Transverse colon (tissue), 4 donors: Measurements from ENCODE around the gene HMG20A. TPM values are rescaled to one million over a fixed set of nuclear protein-coding genes. Genes with fewer than 3 reads are reported as not detected.

Experiments
- DNase-seq: peaks from one replicate; pipeline ENCODE4 v3.0.0-alpha.2; 2019
- H3K27ac ChIP-seq, 4 donors: fragments of 200-600 bp; sonication (generic); 2 replicates each; pipeline ENCODE4 v1.5.1; 2016 to 2018; ENCODE audit warnings: inconsistent platforms in 4 of 4
- H3K27me3 ChIP-seq: fragments of 200-600 bp; sonication (generic); 2 replicates; pipeline ENCODE4 v1.5.1; 2017; ENCODE audit warnings: inconsistent platforms
- H3K36me3 ChIP-seq, 4 donors: fragments of 200-600 bp; sonication (generic); 2 replicates each; pipeline ENCODE4 v1.5.1; 2017 to 2019; ENCODE audit warnings: inconsistent platforms in 4 of 4
- H3K4me1 ChIP-seq, 4 donors: fragments of 200-600 bp; sonication (generic); 2 replicates each; pipeline ENCODE4 v1.5.1; 2017 to 2020; ENCODE audit warnings: inconsistent platforms in 4 of 4
- H3K4me3 ChIP-seq, 4 donors: fragments of 200-600 bp; sonication (generic); 1 replicate in 1 of 4; 2 replicates in 3 of 4; pipeline versions ENCODE4 v1.5.1 to v1.6.1; 2017 to 2019; ENCODE audit warnings: inconsistent platforms in 4 of 4
- H3K9me3 ChIP-seq, 2 donors: fragments of 200-600 bp; sonication (generic); 2 replicates each; pipeline ENCODE4 v1.5.1; 2017 to 2019; ENCODE audit warnings: inconsistent platforms in 2 of 2
- CTCF ChIP-seq, 5 experiments: fragments of 200-600 bp in 3 of 5; fragments of 450-650 bp in 2 of 5; sonication (generic) in 3 of 5; IDR thresholded peaks; 1 replicate in 2 of 5; 2 replicates in 3 of 5; pipeline ENCODE4 v1.5.1; 2016 to 2017; ENCODE audit warnings: antibody characterized with exemption in 5 of 5, inconsistent platforms in 3 of 5, mild to moderate bottlenecking in 2 of 5, moderate library complexity in 1 of 5
- EP300 ChIP-seq: sonication (generic); formaldehyde crosslinking; IDR thresholded peaks from one replicate; pipeline ENCODE4 v1.6.1; 2017; ENCODE audit warnings: antibody characterized with exemption, low read depth
- POLR2A ChIP-seq: fragments of 450-650 bp; IDR thresholded peaks from one replicate; pipeline ENCODE4 v1.6.1; 2016; ENCODE audit warnings: antibody characterized with exemption, mild to moderate bottlenecking, moderate library complexity
- POLR2AphosphoS5 ChIP-seq, 3 donors: sonication (generic); formaldehyde crosslinking; IDR thresholded peaks; one replicate each; pipeline ENCODE4 v1.6.1; 2016; ENCODE audit warnings: antibody characterized with exemption in 3 of 3
- WGBS, 2 donors: methylation state at CpG; one replicate each; pipeline ENCODE4 v1.1.5; 2018; ENCODE audit warnings: low coverage in 1 of 2; 5-methylcytosine and 5-hydroxymethylcytosine counted together
- in situ Hi-C, 4 donors: fragments of 200-750 bp; cut with MboI; loops; one replicate each; pipeline versions ENCODE4 v1.15.0 to v1.15.1; 2017; ENCODE audit warnings: low sequenced_read_pairs in 3 of 4, low pct_ligation_motif_present in 1 of 4, low pct_unique_long_range_greater_than_20kb in 1 of 4
- intact Hi-C: fragments of 100-400 bp; cut with DNase I; formaldehyde crosslinking; loops from one replicate; pipeline ENCODE4 v1.15.1; 2023; ENCODE audit warnings: low total_unique reads
- total RNA-seq, 4 donors: library from RNA; depleted of rRNA; stranded (reverse); fragments of >200 nt; gene quantifications; one replicate each; pipeline ENCODE4 v1.1.0, GENCODE V29; 2016

HMG20A gene
- total RNA-seq, 4 donors from 2014 or later = 27.5 to 51.1 (median 37.0) TPM

GRCh38 chr15:77504871-77505270 lies 84.2 kb downstream of the HMG20A start:
- Histone ChIP-seq H3K4me3 (no peak overlapping the region), H3K27ac (no peak overlapping the region), H3K27me3 (no peaks in the 10 kb centered on the region), H3K36me3 (no peaks in the 10 kb centered on the region), H3K4me1 (peaks cover 4 to 33% (median 29%) of the 10 kb centered on the region in 4 donors), H3K9me3 (no peaks in the 10 kb centered on the region)
- no peak for DNase-seq
- WGBS, 2 donors = 90% methylated on average over 6 of the region's 6 CpGs; no CpG with 5 or more reads in 1 of the 2 donors
- in situ Hi-C loops (no loop called here), intact Hi-C loops (loop anchor here (10.0 kb wide), 1 partner anchor 320 kb away; no protein-coding TSS in a partner anchor)
- no peak for TF ChIP-seq CTCF (IDR thresholded peaks at IDR 0.05)
- TF ChIP-seq POLR2AphosphoS5 (IDR thresholded peaks at IDR 0.05) = no peak
- no peak for TF ChIP-seq EP300
- no peak for TF ChIP-seq POLR2A

DNA sequence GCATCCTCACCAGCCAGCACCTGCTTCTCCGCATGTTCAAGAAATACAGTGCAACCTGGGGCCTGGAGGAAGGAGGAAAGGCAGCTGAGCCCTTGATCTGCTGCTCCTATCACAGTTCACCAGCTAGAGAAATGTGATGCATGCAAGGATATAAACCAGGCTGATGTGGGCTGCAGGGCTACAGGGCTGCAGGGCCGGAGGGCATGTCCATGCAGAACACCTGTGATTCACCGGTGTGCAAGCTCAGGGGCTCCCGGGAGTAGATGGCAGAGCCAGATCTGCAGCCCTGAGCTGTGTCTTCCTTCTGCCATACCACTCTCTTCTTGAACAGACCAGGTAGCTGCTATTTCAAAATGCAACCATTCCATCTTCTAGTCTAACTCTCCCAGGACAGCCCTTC lies 84.9 kb downstream of the HMG20A start:
- WGBS, 2 donors = 100% methylated on average over 4 of the region's 4 CpGs; no CpG with 5 or more reads in 1 of the 2 donors
- Histone ChIP-seq H3K9me3 (no peaks in the 10 kb centered on the region), H3K4me3 (no peak overlapping the region), H3K36me3 (no peaks in the 10 kb centered on the region), H3K4me1 (peaks cover 4 to 33% (median 29%) of the 10 kb centered on the region in 4 donors), H3K27ac (no peak overlapping the region), H3K27me3 (no peaks in the 10 kb centered on the region)
- TF ChIP-seq EP300 = no peak
- no peak for TF ChIP-seq POLR2AphosphoS5 (IDR thresholded peaks at IDR 0.05)
- no peak for TF ChIP-seq POLR2A
- TF ChIP-seq CTCF (IDR thresholded peaks at IDR 0.05) = no peak
- intact Hi-C loops = loop anchor here (10.0 kb wide), 1 partner anchor 321 kb away; no protein-coding TSS in a partner anchor
- no peak for DNase-seq
- in situ Hi-C loops = no loop called here

GRCh38 chr15:77506311-77507142 lies 85.8 kb downstream of the HMG20A start:
- Histone ChIP-seq H3K27ac (peak overlapping the region; percentile 47 to 71 (median 48)), H3K9me3 (no peaks in the 10 kb centered on the region), H3K36me3 (no peaks in the 10 kb centered on the region), H3K4me1 (peaks cover 4 to 33% (median 29%) of the 10 kb centered on the region in 4 donors), H3K4me3 (no peak overlapping the region), H3K27me3 (no peaks in the 10 kb centered on the region)
- in situ Hi-C loops (no loop called here), intact Hi-C loops (loop anchor here (10.0 kb wide), 1 partner anchor 322 kb away; no protein-coding TSS in a partner anchor)
- WGBS, 2 donors = 50 to 57% methylated on average over 5 to 20 of the region's 20 CpGs
- TF ChIP-seq CTCF (IDR thresholded peaks at IDR 0.05) = peak in 1 of 5 experiments; percentile 13
- TF ChIP-seq POLR2AphosphoS5 (IDR thresholded peaks at IDR 0.05) = no peak
- peak; percentile 53 for DNase-seq

DNA sequence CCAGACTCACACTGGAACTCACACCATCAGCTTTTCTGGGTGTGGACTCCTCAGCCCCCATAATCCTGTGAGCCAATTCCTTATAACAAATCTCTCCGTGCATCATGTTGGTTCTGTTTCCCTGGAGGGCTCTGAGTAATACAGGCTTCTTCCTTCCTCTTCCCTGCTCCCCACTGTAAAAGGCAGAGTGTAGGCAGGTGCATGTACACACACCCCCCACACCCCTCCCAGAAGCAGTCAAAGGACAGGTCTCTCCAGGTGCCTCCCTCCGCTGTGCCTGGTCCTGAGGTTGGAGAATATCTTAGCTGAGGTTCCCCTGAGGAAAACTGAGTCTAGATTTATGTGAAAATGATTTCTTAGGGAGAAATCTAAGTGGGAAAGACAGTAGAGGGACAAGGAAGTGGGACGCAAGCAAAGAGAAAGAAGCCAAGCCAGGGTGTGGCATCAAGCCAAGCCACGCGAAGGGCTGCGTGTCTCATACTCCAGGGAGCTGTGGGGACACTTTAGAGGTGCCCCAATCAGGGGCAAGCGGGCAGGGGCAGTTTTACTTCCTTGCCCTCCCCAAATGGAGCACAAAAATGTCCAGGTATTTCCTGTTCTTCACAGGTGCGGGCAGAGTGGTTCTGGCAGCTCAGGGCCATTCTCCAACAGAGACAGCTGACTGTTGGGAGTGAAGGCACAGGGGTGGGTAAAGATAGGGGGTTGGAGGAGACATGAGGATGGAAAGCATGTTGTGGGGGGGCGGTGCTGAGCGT lies 86.6 kb downstream of the HMG20A start:
- Histone ChIP-seq H3K27ac (peak overlapping the region; percentile 47 to 71 (median 48)), H3K9me3 (no peaks in the 10 kb centered on the region), H3K36me3 (no peaks in the 10 kb centered on the region), H3K4me1 (peaks cover 4 to 33% (median 29%) of the 10 kb centered on the region in 4 donors), H3K27me3 (no peaks in the 10 kb centered on the region), H3K4me3 (no peak overlapping the region)
- DNase-seq = peak; percentile 64
- intact Hi-C loops = loop anchor here (10.0 kb wide), 1 partner anchor 323 kb away; no protein-coding TSS in a partner anchor
- WGBS, 2 donors = 28 to 38% methylated on average over 7 to 10 of the region's 10 CpGs
- TF ChIP-seq EP300 (no peak), CTCF (IDR thresholded peaks at IDR 0.05) (no peak), POLR2AphosphoS5 (IDR thresholded peaks at IDR 0.05) (no peak), POLR2A (no peak)
- in situ Hi-C loops = no loop called here
